GM21717 (cell line): Measurements from ENCODE around the gene LRRC8B.
A peak's percentile ranks its signal among the peaks of the same experiment; 100 is the strongest.
"Not testable (repeated sequence)": the region's sequence is repeated elsewhere in the genome, so short reads cannot be mapped to it uniquely, and the experiment has no call there.

Experiments
- ATAC-seq: cut with Tn5 transposase; IDR thresholded peaks from one replicate; pipeline ENCODE4 v1.9.1; 2021; ENCODE audit warnings: mild to moderate bottlenecking, moderate library complexity; ENCODE audit not compliant: unreplicated experiment

Gene LRRC8B

DNA sequence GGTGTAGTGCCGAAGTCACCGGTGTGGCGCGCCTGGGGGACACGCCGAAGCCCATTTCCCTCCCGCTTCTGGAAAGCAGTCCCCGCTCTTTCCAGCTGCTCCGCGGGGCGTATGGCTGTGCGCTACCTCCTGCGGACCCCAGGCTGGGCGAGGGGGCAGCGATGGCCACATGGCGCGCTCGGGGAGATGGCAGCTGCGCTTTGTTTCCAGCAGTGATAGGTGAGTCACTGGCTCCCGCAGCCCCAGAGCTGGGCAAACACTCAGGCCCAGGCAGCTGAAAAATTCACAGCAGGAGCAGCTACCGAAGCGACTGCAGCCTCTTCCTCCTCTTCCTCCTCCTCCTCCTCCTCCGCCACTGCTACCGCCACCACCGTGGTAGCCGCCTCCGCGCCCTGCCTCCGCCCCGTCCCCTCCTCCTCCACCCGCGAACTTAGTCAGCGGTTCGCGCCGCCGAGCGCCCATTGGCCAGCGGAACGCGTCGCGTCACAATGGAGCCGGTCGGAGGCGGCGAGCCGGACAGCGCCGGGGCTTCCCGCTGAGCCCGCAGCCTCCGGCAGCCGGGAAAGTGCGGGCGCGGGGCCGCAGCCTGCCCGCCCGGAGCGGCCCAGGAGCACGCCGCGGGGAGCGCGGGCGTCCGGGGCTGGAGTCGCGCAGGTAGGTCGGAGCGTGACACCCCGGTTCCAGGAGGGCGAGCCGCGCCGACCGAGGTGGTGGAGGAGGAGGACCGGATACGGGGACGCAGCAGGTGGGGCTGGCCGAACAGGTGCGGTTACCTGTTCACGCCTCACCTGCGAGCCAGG, at the start of gene LRRC8B:
LRRC8B (plus strand) TSS at position 461 of the 800 bp plus-strand sequence. CDS start 57,822 bp downstream, outside the sequence.
- ATAC-seq, result peak; percentile 94

DNA sequence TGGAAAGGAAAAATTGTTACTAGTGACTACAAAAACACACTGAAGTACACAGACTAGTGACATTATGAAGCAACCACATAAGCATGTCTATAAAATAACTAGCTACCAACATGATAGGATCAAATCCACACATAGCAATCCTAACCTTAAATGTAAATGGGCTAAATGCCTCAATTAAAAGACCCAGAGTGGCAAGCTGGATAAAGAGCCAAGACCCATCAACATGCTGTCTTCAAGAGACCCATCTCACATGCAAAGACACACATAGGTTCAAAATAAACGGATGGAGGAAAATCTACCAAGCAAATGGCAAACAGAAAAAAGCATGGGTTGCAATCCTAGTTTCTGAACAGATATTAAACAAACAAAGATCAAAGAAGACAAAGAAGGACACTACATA, 49.4 kb upstream of the LRRC8B start:
- ATAC-seq, result no peak

DNA sequence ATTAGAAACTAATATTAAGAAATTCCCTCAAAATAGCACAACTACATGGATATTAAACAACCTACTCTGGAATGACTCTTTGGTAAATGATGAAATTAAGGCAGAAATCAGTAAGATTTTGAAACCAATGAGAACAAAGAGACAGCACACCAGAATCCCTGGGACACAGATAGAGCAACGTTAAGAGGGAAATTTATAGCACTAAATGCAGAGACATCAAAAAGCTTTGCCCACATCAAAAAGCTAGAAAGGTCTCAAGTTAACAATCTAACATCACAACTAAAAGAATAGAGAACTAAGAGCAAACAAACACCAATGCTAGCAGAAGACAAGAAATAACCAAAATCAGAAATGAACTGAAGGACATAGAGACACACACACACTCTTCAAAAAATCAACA, 48.6 kb upstream of the LRRC8B start:
- no peak for ATAC-seq

DNA sequence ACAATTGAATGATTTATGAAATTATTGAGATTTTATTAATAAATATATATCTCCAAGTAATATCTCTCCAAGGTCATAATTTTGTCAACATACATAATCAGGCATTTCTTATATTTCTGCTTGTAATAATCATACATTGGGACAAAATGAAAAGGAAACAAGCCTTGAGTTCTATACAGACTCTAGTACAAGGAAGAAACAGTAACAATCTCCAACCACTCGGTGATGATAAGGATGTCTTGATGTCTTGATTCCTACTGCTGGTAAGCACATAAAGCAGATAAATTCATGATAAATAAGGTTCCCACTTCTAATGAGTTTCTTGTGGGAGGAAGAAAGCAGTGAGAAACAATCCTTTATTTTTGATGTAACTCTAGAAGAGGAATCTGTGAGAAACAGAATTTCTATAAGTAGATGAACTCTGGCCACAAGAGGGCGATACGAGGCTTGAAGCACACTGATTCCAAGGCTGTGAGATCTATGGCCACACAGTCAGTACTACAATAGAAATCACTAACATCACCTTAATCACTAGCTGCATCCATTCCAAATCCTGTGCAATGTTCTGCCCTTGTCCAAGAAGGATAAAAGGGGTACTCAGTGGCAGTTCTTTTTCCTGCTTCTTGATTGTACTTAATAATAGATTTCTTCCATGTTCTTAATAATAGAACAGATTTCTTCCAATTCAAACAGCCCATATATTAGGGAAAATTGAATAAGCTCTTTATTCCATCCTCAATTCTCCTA, 41.4 kb upstream of the LRRC8B start:
- no peak for ATAC-seq

DNA sequence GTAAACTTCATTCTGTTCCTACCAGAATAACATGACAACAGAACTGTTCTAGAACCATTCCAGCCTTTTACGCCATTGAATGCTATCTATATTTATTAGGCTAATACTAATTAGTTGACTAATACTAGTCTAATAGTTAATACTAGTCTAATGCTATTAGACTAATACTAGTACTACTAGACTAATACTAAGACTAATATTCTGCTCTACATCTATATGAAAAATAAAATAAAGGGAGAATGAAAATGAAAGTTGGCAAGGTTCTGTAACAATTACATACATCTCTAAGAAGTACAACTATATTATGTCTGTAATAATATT, 40.9 kb upstream of the LRRC8B start:
- ATAC-seq, result no peak

DNA sequence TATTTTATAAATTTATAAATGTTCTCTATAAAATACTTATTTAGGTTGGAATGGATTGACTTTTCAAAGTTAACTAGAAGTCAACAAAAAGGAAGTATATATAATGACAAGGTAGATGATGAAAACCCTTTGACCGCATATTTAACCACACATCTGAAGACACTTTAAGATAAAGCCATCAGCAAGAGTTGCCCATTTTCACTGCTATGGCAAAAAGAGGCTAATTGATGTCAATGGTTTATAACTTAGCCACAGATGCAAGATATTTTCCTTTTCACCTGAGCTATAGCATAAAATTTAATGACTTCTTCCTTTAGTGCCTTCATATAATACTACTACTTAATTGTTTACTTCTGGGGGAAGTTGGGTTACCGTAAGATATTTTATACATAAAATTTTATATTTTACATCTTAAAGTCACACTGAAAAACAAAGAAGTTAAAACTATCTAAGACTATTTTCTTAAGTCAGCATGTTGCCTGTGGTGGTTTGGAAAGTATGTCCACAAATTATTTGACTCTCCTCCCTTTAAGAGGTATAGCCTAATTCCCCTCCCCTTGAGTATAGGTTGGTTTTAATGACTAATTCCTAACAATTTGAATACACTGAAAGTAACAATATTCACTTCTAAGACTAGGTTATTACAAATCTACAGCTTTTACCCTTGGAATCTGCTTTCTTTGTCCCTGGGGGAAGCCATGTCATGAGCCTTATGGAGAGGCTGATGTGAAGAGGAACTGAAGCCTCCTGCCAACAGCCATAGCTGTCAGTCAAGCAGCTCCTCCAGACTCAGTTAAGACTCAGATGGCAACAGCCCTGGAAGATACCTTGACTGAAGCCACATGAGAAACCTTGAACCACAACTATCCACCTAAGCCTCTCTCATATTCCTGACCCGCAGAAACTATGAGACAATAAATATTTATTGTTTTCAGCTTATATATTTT, 40.3 kb upstream of the LRRC8B start:
- no peak for ATAC-seq

DNA sequence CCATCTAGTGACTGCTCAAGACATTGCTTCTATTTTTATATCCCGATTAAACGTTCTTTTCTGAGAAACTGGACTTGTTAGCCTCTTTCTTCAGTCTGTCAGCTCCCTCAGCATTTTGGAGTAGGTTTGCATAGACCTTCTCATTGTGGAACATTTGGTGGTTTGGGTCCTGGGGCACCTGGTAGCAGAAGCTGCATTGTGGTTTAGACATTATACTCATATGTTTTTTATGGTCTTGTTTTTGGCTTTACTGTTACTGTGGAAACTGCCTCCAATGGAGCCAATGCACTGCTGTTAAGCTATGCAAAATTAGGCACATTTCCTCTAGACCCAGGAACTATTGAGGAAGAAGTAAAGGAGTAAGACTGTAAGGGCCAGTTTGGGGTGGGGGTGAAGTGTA, 36.7 kb upstream of the LRRC8B start:
- ATAC-seq, result no peak

DNA sequence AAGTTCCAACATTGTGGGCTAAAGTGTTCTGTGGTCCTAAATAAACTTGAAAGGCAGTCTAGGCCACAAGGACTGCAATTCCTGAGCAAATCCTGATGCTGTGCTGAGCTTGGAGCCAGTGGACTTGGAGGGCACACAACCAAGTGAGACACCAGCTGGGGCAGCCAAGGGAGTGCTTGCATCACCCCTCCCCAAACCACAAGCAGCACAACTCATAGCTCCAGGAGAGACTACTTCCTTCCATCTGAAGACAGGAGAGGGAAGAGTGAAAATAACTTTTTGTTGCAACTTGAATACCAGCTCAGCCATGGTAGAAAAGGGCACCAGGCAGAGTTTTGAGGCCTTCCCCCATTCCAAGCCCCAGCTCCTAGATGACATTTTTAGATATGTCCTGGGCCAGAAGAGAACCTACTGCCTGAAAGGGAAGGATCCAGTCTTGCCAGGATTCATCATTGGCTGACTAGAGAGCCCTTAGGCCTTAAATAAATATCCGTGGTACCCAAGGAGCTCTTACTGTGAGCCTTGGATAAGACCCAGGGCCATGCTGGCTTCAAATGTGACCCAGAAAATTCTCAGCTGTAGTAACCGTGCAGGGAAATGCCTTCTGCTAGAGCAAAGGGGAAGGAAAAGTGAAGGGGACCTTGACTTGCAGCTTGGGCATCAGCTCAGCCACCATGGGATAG, 35.4 kb upstream of the LRRC8B start:
- no peak for ATAC-seq

DNA sequence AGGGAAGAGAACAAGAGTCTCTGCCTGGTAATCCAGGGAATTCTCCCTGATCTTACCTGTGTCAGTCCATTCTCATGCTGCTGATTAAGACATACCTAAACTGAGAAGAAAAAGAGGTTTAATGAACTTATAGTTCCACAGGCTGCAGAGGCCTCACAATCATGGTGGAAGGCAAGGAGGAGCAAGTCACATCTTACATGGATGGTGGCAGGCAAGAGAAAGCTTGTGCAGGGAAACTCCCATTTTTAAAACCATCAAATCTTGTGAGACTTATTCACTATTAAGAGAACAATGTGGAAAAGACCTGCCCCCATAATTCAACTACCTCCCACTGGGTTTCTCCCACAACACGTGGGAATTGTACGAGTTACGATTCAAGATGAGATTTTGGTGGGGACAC, 34.2 kb upstream of the LRRC8B start:
- no peak for ATAC-seq

DNA sequence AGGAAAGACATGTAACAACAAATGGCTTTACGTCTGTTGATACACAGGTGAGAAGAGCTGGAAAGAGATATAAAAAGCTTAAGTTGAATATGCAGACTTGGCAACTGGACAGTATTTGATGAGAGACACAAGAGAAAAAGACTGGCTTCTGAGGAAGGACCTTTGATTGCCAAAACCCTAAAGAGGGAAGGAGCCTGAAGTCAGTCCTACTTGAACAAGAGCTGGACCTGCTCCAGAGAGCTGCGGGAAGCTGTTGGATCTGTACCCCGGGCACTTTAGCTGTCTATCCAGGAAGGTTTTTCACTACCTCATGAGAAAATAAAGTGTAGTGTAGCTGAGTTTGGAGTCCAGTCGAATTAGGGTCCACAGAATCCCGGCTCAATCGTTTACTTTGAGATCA, 25.3 kb upstream of the LRRC8B start:
- ATAC-seq, result no peak

DNA sequence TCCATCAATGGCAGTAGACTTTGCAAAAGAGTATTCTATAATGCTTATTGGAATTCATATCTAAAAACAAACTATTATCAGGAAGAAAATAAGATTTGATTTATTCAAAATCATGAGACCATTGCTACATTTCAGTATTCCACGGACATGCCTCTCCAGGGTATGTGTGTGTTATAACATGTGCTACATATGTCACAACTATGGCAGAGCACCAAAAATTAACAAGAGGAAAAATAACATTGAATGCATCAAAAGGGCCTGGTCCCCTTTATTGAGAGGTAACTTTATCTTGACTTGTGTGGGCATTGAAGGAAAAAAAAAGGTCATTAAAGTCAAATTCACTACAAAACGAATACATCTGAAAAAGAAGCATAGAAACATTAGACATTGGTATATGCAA, 22.6 kb upstream of the LRRC8B start:
- no peak for ATAC-seq

DNA sequence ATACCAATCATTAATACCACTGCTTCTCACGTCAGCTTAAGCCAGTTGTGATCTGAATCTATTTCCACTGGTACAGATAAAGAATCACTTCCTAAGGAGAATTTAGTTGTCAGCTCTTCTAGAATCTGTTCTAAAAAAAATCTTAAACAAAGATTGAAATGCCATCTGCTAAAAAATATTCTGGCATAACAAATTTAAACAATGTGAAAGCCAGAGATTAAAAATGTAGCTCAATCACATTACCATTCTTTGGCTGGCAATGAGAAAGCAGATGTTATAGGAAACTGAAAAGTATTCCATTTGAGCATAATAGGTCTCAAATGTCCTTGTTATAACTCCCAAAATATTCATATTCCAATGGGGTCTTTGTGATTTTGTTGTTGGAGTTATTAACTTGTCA, 21.7 kb upstream of the LRRC8B start:
- no peak for ATAC-seq

DNA sequence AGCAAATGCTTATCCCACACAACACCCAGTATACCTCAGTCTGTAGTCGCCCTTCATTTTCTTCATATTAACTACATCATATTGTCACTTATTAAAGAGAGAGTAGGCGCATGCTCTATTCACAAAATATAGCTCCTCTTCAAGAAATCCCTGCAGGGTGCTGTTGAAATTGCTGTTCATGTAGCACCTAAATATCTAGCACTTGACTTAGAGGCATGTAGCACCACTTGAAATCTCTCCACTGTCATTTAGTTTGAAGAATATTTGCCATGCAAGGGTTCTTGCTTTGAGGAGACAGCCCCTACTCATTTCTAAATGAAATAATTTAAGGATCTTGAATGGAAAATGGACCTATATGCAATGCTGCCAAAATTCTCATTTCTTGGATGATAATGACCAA, 20.9 kb upstream of the LRRC8B start:
- ATAC-seq, result no peak

DNA sequence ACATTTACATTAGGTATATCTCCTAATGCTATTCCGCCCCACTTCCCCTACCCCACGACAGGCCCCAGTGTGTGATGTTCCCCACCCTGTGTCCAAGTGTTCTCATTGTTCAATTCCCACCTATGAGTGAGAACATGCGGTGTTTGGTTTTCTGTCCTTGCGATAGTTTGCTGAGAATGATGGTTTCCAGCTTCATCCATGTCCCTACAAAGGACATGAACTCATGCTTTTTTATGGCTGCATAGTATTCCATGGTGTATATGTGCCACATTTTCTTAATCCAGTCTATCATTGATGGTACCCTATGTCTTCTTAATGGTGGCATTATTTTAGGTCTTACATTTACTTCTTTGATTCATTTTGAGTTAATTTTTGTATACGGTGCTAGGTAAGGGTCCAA, 14.6 kb upstream of the LRRC8B start:
- not testable (repeated sequence) for ATAC-seq

DNA sequence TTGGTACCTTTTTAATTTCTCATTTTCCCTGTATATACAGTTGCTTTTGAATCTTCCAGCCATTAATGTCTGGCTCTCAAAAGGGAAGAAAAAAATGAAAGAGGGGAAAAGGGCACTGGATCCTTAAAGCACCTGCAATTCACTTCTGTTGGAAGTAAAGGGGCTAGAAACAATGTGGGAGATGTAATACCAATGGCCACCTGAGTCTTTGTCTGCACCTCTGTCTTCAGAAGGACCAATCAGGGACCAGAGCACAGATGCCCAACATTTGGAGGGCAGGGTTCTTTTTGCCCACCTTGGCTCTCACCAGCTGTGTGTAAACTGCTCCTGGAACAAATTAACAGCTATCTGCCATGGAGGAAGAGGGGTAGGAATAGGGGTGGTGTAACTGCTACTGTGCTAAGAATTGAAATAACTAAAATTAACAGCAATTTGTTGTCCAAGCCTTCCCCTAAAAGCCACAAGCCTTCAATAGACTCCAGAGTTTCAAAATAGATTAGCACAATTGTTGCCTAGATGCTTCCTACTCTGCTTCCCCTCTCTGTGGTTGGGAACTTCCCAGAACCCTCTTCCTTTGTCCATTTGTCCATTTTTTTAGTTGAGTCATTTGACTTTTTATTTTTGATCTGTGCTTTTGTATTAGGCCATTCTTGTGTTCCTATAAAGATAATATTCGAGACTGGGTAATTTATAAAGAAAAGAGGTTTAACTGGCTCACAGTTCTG, 11.5 kb upstream of the LRRC8B start:
- no peak for ATAC-seq

DNA sequence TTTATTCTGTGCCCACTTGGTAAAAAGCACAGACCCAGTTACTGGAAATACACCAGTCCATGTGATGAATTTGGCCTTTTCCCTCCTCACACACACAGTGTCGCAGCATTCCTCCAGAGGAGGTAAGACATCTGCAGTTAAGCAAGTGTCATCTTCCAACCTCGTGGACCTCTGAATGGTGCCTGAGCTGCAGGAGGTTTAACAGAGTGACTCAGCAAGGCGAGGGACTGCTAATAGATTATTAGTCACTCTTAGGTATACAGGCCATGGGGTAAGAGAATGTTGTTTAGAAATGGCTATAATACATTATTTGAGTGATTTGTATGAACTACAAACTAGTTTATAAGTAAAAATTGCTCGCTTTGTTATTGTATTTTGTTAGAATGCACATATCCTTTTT, 8.6 kb upstream of the LRRC8B start:
- ATAC-seq, result no peak

DNA sequence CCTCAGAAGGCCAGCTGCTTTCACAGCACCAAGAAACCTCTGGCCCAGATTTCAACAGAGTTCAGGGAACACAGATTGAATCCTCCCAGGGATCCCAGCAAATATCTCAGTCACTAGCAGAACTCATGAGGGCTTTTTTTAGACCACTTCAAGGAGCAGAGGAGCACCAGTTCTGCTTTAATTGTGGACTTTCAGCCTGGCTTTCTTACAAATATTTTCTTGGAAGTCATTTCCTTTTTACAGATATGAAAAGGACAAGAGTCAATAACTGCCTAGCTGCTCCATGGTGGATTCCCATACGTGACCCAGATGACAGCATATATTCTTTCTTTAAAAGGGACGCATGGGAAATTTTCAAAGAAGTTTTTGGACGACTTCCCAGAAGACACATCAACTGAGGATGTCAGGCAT, 6.4 kb upstream of the LRRC8B start:
- no peak for ATAC-seq

DNA sequence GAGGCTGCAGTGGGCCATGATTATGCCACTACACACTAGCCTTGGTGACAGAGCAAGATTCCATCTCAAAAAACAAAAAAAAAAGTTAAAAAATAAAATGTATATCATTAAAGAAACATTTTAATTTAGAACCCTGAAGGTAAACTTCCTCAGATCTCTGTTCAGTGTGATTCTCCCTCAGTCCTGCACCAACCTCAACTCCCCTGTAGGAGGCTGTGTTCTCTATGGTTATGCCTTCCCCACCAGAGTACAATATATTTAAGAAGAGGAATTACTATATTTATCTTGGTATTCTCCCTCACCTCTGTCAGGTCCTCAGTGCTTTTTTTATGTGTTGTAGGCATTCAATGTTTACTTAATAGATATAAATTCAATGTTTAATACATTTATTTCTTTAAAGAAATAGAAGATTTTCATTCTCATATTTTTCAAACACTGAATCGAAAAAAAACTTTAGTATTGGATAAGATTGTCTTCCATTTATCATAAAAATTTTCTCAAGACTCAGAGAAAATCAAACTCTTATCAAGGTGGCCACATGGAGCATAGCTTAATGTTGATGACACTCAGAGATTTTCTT, 4.8 kb upstream of the LRRC8B start:
- ATAC-seq, result no peak

DNA sequence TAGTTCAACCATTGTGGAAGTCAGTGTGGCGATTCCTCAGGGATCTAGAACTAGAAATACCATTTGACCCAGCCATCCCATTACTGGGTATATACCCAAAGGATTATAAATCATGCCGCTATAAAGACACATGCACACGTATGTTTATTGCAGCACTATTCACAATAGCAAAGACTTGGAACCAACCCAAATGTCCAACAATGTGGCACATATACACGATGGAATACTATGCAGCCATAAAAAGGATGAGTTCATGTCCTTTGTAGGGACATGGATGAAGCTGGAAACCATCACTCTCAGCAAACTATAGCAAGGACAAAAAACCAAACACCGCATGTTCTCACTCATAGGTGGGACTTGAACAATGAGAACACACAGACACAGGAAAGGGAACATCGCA, 2.7 kb upstream of the LRRC8B start:
- ATAC-seq, result not testable (repeated sequence)
